ENCODE measurements around the gene ARHGEF28. TPM values are rescaled to one million over a fixed set of nuclear protein-coding genes. Genes with fewer than 3 reads are reported as not detected.

Gene ARHGEF28
- polyA plus RNA-seq, 1 donor from 2014 or later: not detected

DNA sequence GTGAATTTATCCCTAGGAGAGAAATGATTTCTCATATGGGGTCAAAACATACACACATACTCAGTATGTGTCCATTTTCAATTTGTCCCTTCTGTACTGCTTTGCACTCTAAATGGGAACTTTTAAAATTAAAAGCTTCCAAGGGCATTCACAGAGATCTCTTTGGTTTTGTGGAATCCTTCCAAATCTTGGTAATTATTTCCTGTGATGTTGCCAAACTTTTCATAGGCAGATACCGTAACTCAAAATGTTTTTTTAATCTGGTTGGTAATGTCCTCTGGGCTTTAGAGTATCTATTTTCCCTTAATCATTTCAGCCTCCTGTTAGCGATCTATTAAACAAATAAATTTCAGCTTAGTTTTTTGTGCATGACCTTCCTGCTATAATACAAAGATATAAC is 282.4 kb downstream of the ARHGEF28 start:
- Histone ChIP-seq H3K27me3 (ENCODE audit: insufficient read depth, low read depth, low read length) (no peaks in the 10 kb centered on the region), H3K36me3 (ENCODE audit: insufficient read depth, low read length) (no peaks in the 10 kb centered on the region), H3K9me2 (ENCODE audit: insufficient read depth, low read length) (no peaks in the 10 kb centered on the region), H4K20me1 (ENCODE audit: insufficient read depth) (no peaks in the 10 kb centered on the region), H3F3A (ENCODE audit: insufficient read depth, low read length, poor library complexity, severe bottlenecking) (no peaks in the 10 kb centered on the region), H3K27ac (ENCODE audit: low read length) (no peak overlapping the region), H2AFZ (ENCODE audit: low read depth, low read length) (no peak overlapping the region), H3K9ac (ENCODE audit: low read length) (no peak overlapping the region), H3K4me2 (ENCODE audit: low read length) (no peak overlapping the region), H3K4me3 (ENCODE audit: low read length) (no peak overlapping the region), H3K79me2 (replicated peaks; ENCODE audit: insufficient read depth, low read length) (no peaks in the 10 kb centered on the region), H3K9me3 (ENCODE audit: low read length) (no peaks in the 10 kb centered on the region)
- TF ChIP-seq EZH2 (IDR thresholded peaks at IDR 0.05; ENCODE audit: borderline replicate concordance, insufficient read depth, low read length, poor library complexity, severe bottlenecking): no peak
- no peak for TF ChIP-seq MXI1 (conservative IDR thresholded peaks at IDR 0.05; ENCODE audit: poor library complexity, severe bottlenecking)
- TF ChIP-seq, protein P1, sequence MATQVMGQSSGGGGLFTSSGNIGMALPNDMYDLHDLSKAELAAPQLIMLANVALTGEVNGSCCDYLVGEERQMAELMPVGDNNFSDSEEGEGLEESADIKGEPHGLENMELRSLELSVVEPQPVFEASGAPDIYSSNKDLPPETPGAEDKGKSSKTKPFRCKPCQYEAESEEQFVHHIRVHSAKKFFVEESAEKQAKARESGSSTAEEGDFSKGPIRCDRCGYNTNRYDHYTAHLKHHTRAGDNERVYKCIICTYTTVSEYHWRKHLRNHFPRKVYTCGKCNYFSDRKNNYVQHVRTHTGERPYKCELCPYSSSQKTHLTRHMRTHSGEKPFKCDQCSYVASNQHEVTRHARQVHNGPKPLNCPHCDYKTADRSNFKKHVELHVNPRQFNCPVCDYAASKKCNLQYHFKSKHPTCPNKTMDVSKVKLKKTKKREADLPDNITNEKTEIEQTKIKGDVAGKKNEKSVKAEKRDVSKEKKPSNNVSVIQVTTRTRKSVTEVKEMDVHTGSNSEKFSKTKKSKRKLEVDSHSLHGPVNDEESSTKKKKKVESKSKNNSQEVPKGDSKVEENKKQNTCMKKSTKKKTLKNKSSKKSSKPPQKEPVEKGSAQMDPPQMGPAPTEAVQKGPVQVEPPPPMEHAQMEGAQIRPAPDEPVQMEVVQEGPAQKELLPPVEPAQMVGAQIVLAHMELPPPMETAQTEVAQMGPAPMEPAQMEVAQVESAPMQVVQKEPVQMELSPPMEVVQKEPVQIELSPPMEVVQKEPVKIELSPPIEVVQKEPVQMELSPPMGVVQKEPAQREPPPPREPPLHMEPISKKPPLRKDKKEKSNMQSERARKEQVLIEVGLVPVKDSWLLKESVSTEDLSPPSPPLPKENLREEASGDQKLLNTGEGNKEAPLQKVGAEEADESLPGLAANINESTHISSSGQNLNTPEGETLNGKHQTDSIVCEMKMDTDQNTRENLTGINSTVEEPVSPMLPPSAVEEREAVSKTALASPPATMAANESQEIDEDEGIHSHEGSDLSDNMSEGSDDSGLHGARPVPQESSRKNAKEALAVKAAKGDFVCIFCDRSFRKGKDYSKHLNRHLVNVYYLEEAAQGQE (IDR thresholded peaks at IDR 0.05; ENCODE audit: borderline replicate concordance): no peak
- TF ChIP-seq, protein P2, sequence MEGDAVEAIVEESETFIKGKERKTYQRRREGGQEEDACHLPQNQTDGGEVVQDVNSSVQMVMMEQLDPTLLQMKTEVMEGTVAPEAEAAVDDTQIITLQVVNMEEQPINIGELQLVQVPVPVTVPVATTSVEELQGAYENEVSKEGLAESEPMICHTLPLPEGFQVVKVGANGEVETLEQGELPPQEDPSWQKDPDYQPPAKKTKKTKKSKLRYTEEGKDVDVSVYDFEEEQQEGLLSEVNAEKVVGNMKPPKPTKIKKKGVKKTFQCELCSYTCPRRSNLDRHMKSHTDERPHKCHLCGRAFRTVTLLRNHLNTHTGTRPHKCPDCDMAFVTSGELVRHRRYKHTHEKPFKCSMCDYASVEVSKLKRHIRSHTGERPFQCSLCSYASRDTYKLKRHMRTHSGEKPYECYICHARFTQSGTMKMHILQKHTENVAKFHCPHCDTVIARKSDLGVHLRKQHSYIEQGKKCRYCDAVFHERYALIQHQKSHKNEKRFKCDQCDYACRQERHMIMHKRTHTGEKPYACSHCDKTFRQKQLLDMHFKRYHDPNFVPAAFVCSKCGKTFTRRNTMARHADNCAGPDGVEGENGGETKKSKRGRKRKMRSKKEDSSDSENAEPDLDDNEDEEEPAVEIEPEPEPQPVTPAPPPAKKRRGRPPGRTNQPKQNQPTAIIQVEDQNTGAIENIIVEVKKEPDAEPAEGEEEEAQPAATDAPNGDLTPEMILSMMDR (IDR thresholded peaks at IDR 0.05; ENCODE audit: poor library complexity, severe bottlenecking): no peak
- TF ChIP-seq TAF1 (IDR thresholded peaks at IDR 0.05; ENCODE audit: low read depth): no peak
- no peak for TF ChIP-seq SMC3 (conservative IDR thresholded peaks at IDR 0.05; ENCODE audit: poor library complexity)
- no peak for TF ChIP-seq POLR2AphosphoS5 (IDR thresholded peaks at IDR 0.05)
- no peak for TF ChIP-seq RAD21 (conservative IDR thresholded peaks at IDR 0.05)
- TF ChIP-seq EP300 (conservative IDR thresholded peaks at IDR 0.05; ENCODE audit: poor library complexity, severe bottlenecking): no peak

- H3K9me3 ChIP-seq (ENCODE audit: low read length): no peaks in the 10 kb centered on the region
- H3K4me3 ChIP-seq (ENCODE audit: low read length): no peak overlapping the region
- H3K79me2 ChIP-seq (replicated peaks; ENCODE audit: insufficient read depth, low read length): no peaks in the 10 kb centered on the region
- H3K36me3 ChIP-seq (ENCODE audit: insufficient read depth, low read length): no peaks in the 10 kb centered on the region
- H3K4me2 ChIP-seq (ENCODE audit: low read length): no peak overlapping the region
- no peaks in the 10 kb centered on the region for H3F3A ChIP-seq (ENCODE audit: insufficient read depth, low read length, poor library complexity, severe bottlenecking)
- H3K9ac ChIP-seq (ENCODE audit: low read length): no peak overlapping the region
- H3K9me2 ChIP-seq (ENCODE audit: insufficient read depth, low read length): no peaks in the 10 kb centered on the region
- H3K27me3 ChIP-seq (ENCODE audit: insufficient read depth, low read depth, low read length): no peaks in the 10 kb centered on the region
- H2AFZ ChIP-seq (ENCODE audit: low read depth, low read length): no peak overlapping the region
- no peaks in the 10 kb centered on the region for H4K20me1 ChIP-seq (ENCODE audit: insufficient read depth)
- no peak for TF ChIP-seq EP300 (conservative IDR thresholded peaks at IDR 0.05; ENCODE audit: poor library complexity, severe bottlenecking)
- no peak for TF ChIP-seq RAD21 (conservative IDR thresholded peaks at IDR 0.05)
- TF ChIP-seq MXI1 (conservative IDR thresholded peaks at IDR 0.05; ENCODE audit: poor library complexity, severe bottlenecking): no peak
- TF ChIP-seq SMC3 (conservative IDR thresholded peaks at IDR 0.05; ENCODE audit: poor library complexity): no peak
- TF ChIP-seq POLR2AphosphoS5 (IDR thresholded peaks at IDR 0.05): no peak
- no peak for TF ChIP-seq EZH2 (IDR thresholded peaks at IDR 0.05; ENCODE audit: borderline replicate concordance, insufficient read depth, low read length, poor library complexity, severe bottlenecking)
- no peak for TF ChIP-seq TAF1 (IDR thresholded peaks at IDR 0.05; ENCODE audit: low read depth)
- TF ChIP-seq, protein P2 (IDR thresholded peaks at IDR 0.05; ENCODE audit: poor library complexity, severe bottlenecking): no peak
- TF ChIP-seq, protein P1 (IDR thresholded peaks at IDR 0.05; ENCODE audit: borderline replicate concordance): no peak
- no peak overlapping the region for H3K27ac ChIP-seq (ENCODE audit: low read length)
Observed at GRCh38 chr5:73908846-73909245, 282.9 kb downstream of the ARHGEF28 start.

Data from neural cell (in vitro differentiated cells).